ENCODE data around the gene CDC42EP4. TPM values are rescaled to one million over a fixed set of nuclear protein-coding genes. Genes with fewer than 3 reads are reported as not detected.

The CDC42EP4 gene
- total and polyA plus RNA-seq, 9 of the 15 experiments (the other 6 are each of a cell fraction or from before 2014, with no cell fraction given) = 0.65 to 20.8 (median 12.3) TPM

- TF ChIP-seq ZKSCAN8 (CRISPR knock-in tag; IDR thresholded peaks at IDR 0.05) (no peak), XRCC4 (IDR thresholded peaks at IDR 0.05; ENCODE audit: extremely low read depth, insufficient read depth, insufficient read length) (no peak), ZBTB40 (IDR thresholded peaks at IDR 0.05) (no peak), ZBTB40 (CRISPR knock-in tag; IDR thresholded peaks at IDR 0.05) (no peak), HMBOX1 (IDR thresholded peaks at IDR 0.05) (peak; percentile 48; the same call in 1 of the 2 replicates), SRF (CRISPR knock-in tag; IDR thresholded peaks at IDR 0.05) (0 out of 4 replicates have a peak, but pooled peaks of 1 of the 2 experiments have one; percentile 60), CCNT2 (IDR thresholded peaks at IDR 0.05; ENCODE audit: borderline replicate concordance, extremely low read depth, insufficient read length, low read depth, low read length) (no peak), MCM2 (IDR thresholded peaks at IDR 0.05; ENCODE audit: low read depth) (no peak), ID3 (CRISPR knock-in tag; IDR thresholded peaks at IDR 0.05) (no peak), ID3 (tag; IDR thresholded peaks at IDR 0.05) (no peak), ZNF512 (tag; IDR thresholded peaks at IDR 0.05) (no peak), SRSF1 (IDR thresholded peaks at IDR 0.05; ENCODE audit: low read depth, low read length) (no peak), SP2 (IDR thresholded peaks at IDR 0.05; ENCODE audit: extremely low read depth, low read depth, low read length, poor library complexity, severe bottlenecking) (peak; percentile 24), KHSRP (IDR thresholded peaks at IDR 0.05) (no peak), ZNF830 (CRISPR knock-in tag; IDR thresholded peaks at IDR 0.05) (no peak), SMAD4 (CRISPR knock-in tag; conservative IDR thresholded peaks at IDR 0.05) (0 out of 2 replicates have a peak, but pooled peaks have one; percentile 27)
Measured at GRCh38 chr17:73291260-73291801, 20.5 kb downstream of the CDC42EP4 start (continued).
